Astrocyte of the spinal cord (primary cell): ENCODE measurements around the gene PPP1R3E.

Experiments
- DNase-seq: peaks from one replicate; pipeline ENCODE4 v3.0.0; 2011; ENCODE audit warnings: low read depth, low spot score
- H3K4me3 ChIP-seq: 2 replicates; pipeline ENCODE4 v1.5.1; 2011; ENCODE audit warnings: low read depth, mild to moderate bottlenecking, low read length, moderate library complexity
- in situ Hi-C: cut with HindIII; loops from 2 replicates; pipeline ENCODE4 v1.10.0; 2017; ENCODE audit warnings: low sequenced_read_pairs
- TF ChIP-seq, protein P1 (sequence below): IDR thresholded peaks from 2 replicates; pipeline ENCODE4 v1.5.1; 2012; ENCODE audit warnings: low read depth, mild to moderate bottlenecking, low read length, inconsistent platforms

Gene PPP1R3E

DNA sequence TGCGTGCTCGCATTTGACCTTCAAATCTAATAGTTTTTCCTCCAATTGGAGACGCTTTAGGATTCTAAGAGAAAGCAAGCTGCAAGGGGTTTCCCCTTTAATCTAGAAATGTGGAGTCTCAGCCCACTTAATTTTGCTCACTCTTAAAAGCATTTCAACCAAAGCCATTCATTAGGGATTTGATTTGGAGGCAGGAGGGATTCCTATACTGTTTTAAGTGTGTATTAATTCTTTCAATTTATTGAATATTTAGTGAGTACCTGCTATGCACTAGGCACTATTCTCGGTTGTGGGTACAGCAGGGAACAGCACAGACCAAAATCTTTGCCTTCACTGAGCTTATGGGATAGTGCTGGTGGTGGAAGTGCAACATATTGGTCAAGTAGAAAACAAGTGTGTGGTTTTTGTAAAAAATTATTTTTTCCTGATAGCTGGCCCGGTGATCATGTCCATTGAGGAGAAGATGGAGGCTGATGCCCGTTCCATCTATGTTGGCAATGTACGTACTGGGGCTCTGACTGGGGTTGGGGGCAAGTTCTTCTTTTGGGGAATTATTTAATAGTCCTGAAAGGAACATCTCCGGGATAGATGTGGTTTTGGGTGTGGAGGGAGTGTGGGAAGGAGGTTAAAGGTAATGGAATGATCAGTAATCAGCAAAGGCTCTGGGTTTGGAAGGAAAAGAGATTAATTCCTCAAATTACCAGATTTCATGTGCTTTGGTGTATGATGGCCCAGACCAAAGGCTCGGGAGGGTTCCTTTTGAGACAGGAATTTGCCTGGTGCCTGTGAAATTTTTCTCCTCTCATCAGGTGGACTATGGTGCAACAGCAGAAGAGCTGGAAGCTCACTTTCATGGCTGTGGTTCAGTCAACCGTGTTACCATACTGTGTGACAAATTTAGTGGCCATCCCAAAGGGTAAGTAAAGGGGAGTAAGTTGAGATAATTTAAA lies 20.2 kb upstream of the PPP1R3E start:
- no peak for DNase-seq
- in situ Hi-C loops = no loop called here
- peak overlapping the region; percentile 84 for H3K4me3 ChIP-seq
- TF ChIP-seq, protein P1, sequence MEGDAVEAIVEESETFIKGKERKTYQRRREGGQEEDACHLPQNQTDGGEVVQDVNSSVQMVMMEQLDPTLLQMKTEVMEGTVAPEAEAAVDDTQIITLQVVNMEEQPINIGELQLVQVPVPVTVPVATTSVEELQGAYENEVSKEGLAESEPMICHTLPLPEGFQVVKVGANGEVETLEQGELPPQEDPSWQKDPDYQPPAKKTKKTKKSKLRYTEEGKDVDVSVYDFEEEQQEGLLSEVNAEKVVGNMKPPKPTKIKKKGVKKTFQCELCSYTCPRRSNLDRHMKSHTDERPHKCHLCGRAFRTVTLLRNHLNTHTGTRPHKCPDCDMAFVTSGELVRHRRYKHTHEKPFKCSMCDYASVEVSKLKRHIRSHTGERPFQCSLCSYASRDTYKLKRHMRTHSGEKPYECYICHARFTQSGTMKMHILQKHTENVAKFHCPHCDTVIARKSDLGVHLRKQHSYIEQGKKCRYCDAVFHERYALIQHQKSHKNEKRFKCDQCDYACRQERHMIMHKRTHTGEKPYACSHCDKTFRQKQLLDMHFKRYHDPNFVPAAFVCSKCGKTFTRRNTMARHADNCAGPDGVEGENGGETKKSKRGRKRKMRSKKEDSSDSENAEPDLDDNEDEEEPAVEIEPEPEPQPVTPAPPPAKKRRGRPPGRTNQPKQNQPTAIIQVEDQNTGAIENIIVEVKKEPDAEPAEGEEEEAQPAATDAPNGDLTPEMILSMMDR = no peak

DNA sequence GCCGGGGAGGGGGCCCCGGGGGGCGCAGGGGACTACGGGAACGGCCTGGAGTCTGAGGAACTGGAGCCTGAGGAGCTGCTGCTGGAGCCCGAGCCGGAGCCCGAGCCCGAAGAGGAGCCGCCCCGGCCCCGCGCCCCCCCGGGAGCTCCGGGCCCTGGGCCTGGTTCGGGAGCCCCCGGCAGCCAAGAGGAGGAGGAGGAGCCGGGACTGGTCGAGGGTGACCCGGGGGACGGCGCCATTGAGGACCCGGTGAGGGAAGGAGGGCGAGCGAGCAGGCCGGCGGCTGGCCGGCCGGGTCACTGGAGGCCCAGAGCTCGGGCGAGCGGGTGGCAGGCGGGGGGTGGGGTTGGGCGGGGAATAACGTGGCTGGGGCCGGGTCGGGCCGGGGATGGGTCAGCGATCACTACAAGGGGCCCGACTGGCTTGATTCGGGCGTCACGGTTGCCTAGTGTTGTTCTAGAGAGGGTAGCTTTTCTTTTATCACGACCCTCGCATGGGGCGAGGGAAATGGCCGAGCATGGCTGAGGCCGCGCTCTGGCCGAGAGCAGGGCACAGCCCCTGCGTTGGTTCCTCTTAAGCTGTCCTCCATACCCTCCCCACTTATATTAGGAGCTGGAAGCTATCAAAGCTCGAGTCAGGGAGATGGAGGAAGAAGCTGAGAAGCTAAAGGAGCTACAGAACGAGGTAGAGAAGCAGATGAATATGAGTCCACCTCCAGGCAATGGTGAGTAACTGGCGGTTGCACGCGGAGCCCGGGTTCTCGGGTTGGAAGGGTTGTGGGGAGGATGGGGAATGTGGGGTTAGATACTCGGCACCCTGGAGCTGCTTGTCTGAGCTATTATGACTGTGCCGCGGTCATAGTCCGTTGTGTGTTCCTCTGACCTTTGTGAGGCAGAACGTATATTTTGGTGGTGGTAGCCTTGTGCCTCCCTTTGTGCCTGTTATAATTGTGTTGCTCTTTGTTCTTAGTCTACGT lies 19.2 kb upstream of the PPP1R3E start:
- in situ Hi-C loops = no loop called here
- peak overlapping the region; percentile 84 for H3K4me3 ChIP-seq
- DNase-seq = peak; percentile 50
- TF ChIP-seq, protein P1 = no peak

DNA sequence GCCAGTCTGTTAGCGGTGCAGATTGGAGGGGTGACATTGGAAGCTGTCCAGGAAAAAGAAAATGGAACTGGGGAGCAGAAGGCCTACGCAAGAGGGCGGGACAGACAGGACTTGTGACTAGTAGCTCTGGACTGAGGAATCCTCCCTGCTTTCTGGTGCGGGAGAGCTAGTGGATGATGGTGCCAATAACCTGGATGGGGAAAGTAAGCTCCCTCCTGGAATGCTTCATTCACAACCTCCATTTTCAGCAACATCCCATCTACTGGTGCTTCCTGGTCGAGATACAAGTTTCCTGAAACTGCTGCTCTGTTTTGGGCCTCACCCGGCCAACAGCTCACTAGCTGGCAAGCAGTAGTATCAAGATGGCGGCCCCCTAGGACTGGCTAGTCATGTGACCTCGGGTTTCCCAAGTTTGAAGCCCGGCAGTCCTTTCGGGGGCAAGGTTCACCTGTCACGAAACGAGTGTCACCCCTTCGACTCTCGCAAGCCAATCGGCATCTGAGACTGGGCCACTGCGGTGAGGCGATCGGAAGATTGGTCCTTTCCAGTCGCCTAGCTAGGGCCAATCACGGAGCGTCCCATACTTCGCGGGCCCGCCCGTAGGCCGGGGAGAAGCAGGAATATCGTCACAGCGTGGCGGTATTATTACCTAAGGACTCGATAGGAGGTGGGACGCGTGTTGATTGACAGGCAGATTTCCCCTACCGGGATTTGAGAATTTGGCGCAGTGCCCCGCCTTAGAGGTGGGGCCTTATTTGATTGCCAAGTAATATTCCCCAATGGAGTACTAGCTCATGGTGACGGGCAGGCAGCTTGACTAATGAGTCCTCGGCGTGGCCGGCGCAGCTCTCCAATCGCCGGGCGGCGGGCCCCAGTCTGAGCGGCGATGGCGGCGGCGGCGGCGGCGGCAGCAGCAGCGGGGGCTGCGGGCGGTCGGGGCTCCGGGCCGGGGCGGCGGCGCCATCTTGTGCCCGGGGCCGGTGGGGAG lies 18.2 kb upstream of the PPP1R3E start, which contains the start of gene PABPN1:
TSS of gene PABPN1 (plus strand) at position 874 of the 988 bp plus-strand sequence. CDS start at position 887, 13 bp downstream.
- in situ Hi-C loops = no loop called here
- DNase-seq = peak; percentile 100
- H3K4me3 ChIP-seq = peak within 1 kb of the TSS; percentile 84
- TF ChIP-seq, protein P1 = no peak

DNA sequence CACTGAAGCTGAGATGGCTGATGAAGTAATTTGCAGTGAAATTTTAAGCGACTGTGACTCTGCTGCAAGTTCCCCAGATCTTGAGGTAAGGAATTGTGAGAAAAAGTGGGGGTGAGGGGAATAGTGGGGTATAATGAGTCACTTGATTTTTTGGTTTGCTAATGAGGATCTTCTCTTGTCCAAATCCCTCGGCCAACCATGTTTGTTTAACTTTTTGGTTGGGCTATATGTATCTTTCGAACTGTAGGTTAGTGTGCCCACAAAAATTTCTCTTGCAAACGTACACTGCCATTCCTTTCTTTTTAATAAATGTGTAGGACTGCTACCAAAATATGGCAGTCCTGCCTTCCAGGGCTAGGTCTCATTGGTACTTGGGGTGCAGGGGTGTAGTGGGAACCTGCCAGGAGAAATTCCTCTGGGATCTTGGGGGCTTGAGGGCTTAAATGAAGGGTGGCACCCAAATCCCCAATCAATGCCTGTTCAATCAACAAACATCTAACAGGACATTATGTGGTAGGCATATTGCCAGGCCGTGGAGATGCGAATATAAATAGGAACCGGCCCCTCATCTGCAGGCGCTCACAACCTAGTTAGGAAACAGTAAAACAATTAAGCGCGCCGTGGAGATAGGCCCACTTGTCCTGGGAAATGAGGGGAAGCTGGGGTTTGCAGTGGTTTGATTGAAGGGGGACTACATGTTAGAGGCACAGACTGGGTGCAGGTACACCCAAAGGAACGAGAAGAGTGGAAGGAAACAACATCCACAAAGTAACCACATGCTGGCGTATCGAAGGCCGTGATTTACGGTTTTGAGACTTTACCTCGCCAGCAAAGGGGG lies 17.3 kb upstream of the PPP1R3E start:
- TF ChIP-seq, protein P1 = no peak
- H3K4me3 ChIP-seq = peak overlapping the region; percentile 25
- in situ Hi-C loops = no loop called here
- no peak for DNase-seq

DNA sequence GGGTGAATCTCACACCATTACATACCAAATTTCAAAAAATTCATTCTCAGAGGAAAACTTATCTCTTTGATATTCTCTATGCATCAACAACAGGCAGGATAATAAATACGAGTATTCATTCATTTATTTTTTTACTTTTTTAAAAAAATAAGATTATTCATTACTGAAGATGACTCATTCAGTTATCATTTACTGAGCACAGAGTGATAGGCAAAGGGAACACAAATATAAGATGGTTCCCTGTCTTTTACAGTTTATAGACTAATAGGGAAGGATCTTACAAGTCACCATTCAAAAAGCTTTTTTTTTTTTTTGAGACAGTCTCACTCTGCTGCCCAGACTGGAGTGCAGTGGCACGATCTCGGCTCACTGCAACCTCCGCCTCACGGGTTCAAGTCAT lies 13.6 kb upstream of the PPP1R3E start:
- in situ Hi-C loops = no loop called here
- TF ChIP-seq, protein P1 = no peak
- H3K4me3 ChIP-seq = no peak overlapping the region

More for the DNA sequence above, 13.6 kb upstream of the PPP1R3E start:
- no peak for DNase-seq
